ENCODE results near the gene TMEM243.
A peak's percentile ranks its signal among the peaks of the same experiment; 100 is the strongest.
"Not testable (repeated sequence)": the region's sequence is repeated elsewhere in the genome, so short reads cannot be mapped to it uniquely, and the experiment has no call there.

Gene TMEM243

GRCh38 chr7:87219545-87220025, at the start of gene TMEM243:
Gene TMEM243, minus strand, starts transcription at chr7:87219732. Its CDS starts 229 bp downstream, at chr7:87219503.
- DNase-seq = peak; percentile 84

GRCh38 chr7:87267239-87267900, 47.8 kb upstream of the TMEM243 start:
- no peak for DNase-seq

- no peak for DNase-seq
These were observed 44.0 kb upstream of the TMEM243 start for GRCh38 chr7:87263537-87263936.

GRCh38 chr7:87253589-87254087, 34.1 kb upstream of the TMEM243 start:
- no peak for DNase-seq

GRCh38 chr7:87245671-87246070, 26.1 kb upstream of the TMEM243 start:
- DNase-seq = not testable (repeated sequence)

- not testable (repeated sequence) for DNase-seq
These were observed 19.0 kb upstream of the TMEM243 start for GRCh38 chr7:87238464-87239051.

GRCh38 chr7:87234949-87235348, 15.4 kb upstream of the TMEM243 start:
- no peak for DNase-seq

- DNase-seq = no peak
These were observed 12.2 kb upstream of the TMEM243 start for GRCh38 chr7:87231711-87232110.

- DNase-seq = no peak
These were observed 11.7 kb upstream of the TMEM243 start for GRCh38 chr7:87231258-87231657.

GRCh38 chr7:87226495-87226894, 7.0 kb upstream of the TMEM243 start:
- DNase-seq = no peak

- no peak for DNase-seq
These were observed 6.2 kb upstream of the TMEM243 start for GRCh38 chr7:87225696-87226095.

GRCh38 chr7:87223666-87224065, 4.1 kb upstream of the TMEM243 start:
- no peak for DNase-seq

GRCh38 chr7:87220734-87221215, 1.2 kb upstream of the TMEM243 start:
- no peak for DNase-seq

- DNase-seq = peak; percentile 87
These were observed 648 bp upstream of the TMEM243 start for GRCh38 chr7:87220026-87220733.

- no peak for DNase-seq
These were observed 562 bp downstream of the TMEM243 start for GRCh38 chr7:87218796-87219544.

- DNase-seq = no peak
These were observed 1.4 kb downstream of the TMEM243 start for GRCh38 chr7:87217983-87218653.

- DNase-seq = peak; percentile 54
These were observed 2.6 kb downstream of the TMEM243 start for GRCh38 chr7:87216701-87217508.

- DNase-seq = no peak
These were observed 4.5 kb downstream of the TMEM243 start for GRCh38 chr7:87215046-87215445.

GRCh38 chr7:87213811-87214210, 5.7 kb downstream of the TMEM243 start:
- DNase-seq = no peak

- no peak for DNase-seq
These were observed 6.3 kb downstream of the TMEM243 start for GRCh38 chr7:87213252-87213651.

- no peak for DNase-seq
These were observed 7.0 kb downstream of the TMEM243 start for GRCh38 chr7:87212498-87212897.

Measured in activated T-cell treated with anti-CD3 and anti-CD28 coated beads, Interleukin-2, amount 50 U/mL, for 1 hour (primary cell).